Activated naive CD8-positive, alpha-beta T cell treated with anti-CD3 and anti-CD28 coated beads, Interleukin-2, amount 10 ng/mL, durations not matched to agents 7 days and 5 days (primary cell): ENCODE measurements around the gene NUP98. TPM values are rescaled to one million over a fixed set of nuclear protein-coding genes. Genes with fewer than 3 reads are reported as not detected.
"Not testable (repeated sequence)": the region's sequence is repeated elsewhere in the genome, so short reads cannot be mapped to it uniquely, and the experiment has no call there.

Experiments
- ATAC-seq: fragments of 150-1000 bp; cut with Tn5 transposase; one replicate; pipeline ENCODE4 v1.10.0; 2021; ENCODE audit warnings: low read depth, moderate library complexity
- POLR2A ChIA-PET: fragments of 350-600 bp; sonication (Branson Sonifier 250); formaldehyde crosslinking; loops from one replicate; lab custom pipeline; 2021; ENCODE audit warnings: antibody characterized with exemption; lab: Charles Lee
- DNase-seq: peaks from one replicate; pipeline ENCODE4 v3.0.0; 2021
- H3K27ac Mint-ChIP-seq: one replicate; pipeline ENCODE4 v1.8.0; 2022; ENCODE audit warnings: mild to moderate bottlenecking, mixed read lengths
- H3K27me3 Mint-ChIP-seq: one replicate; pipeline ENCODE4 v1.8.0; 2022; ENCODE audit warnings: mild to moderate bottlenecking, moderate library complexity, mixed read lengths
- H3K36me3 Mint-ChIP-seq: one replicate; pipeline ENCODE4 v1.8.0; 2021; ENCODE audit warnings: mild to moderate bottlenecking, mixed read lengths
- H3K4me1 Mint-ChIP-seq: one replicate; pipeline ENCODE4 v1.8.0; 2021; ENCODE audit warnings: mixed read lengths
- H3K4me3 Mint-ChIP-seq: one replicate; pipeline ENCODE4 v1.8.0; 2022; ENCODE audit warnings: mild to moderate bottlenecking, moderate library complexity, mixed read lengths
- H3K9me3 Mint-ChIP-seq: one replicate; pipeline ENCODE4 v1.8.0; 2021; ENCODE audit warnings: mixed read lengths
- total RNA-seq, 2 experiments: library from RNA; stranded (reverse); gene quantifications; one replicate each; pipeline ENCODE4 v1.2.3, GENCODE V29; 2021

The NUP98 gene
- total RNA-seq, 2 experiments from 2014 or later: 91.4 to 96.7 TPM

GRCh38 chr11:3823762-3824506 is 26.6 kb upstream of the NUP98 start:
- DNase-seq (no peak), ATAC-seq (no peak)
- Mint-ChIP-seq H3K4me1 (peaks cover 37% of the 10 kb centered on the region), H3K36me3 (peaks cover 8% of the 10 kb centered on the region), H3K27me3 (no peaks in the 10 kb centered on the region), H3K9me3 (no peaks in the 10 kb centered on the region), H3K4me3 (no peak overlapping the region), H3K27ac (peak overlapping the region; percentile 66)
- POLR2A ChIA-PET: interaction anchor here (1.0 to 3.3 kb wide), 3 partner anchors 8 to 17 kb away, joined by 3 to 26 read pairs (median 13); partner anchors contain the start of gene RHOG

GRCh38 chr11:3823303-3823702 is 25.9 kb upstream of the NUP98 start:
- POLR2A ChIA-PET: interaction anchor here (1.0 to 3.3 kb wide), 2 partner anchors 9 to 17 kb away, joined by 3 to 26 read pairs; partner anchors contain the start of gene RHOG
- Mint-ChIP-seq H3K4me1 (peaks cover 37% of the 10 kb centered on the region), H3K27me3 (no peaks in the 10 kb centered on the region), H3K9me3 (no peaks in the 10 kb centered on the region), H3K4me3 (no peak overlapping the region), H3K27ac (no peak overlapping the region), H3K36me3 (peaks cover 8% of the 10 kb centered on the region)
- ATAC-seq: no peak
- no peak for DNase-seq

- H3K27me3 Mint-ChIP-seq: no peaks in the 10 kb centered on the region
- POLR2A ChIA-PET: no interaction called here
- no peak overlapping the region for H3K27ac Mint-ChIP-seq
- peaks cover 9% of the 10 kb centered on the region for H3K36me3 Mint-ChIP-seq
- no peaks in the 10 kb centered on the region for H3K9me3 Mint-ChIP-seq
- H3K4me1 Mint-ChIP-seq: peaks cover 32% of the 10 kb centered on the region
- DNase-seq: no peak
- no peak overlapping the region for H3K4me3 Mint-ChIP-seq
- no peak for ATAC-seq
Observed at GRCh38 chr11:3822312-3822711, 25.0 kb upstream of the NUP98 start.

- POLR2A ChIA-PET: interaction anchor here (0.7 to 1.0 kb wide), 2 partner anchors 15 to 20 kb away, joined by 3 read pairs; partner anchors contain the start of gene RHOG
- ATAC-seq: no peak
- peaks cover 6% of the 10 kb centered on the region for H3K36me3 Mint-ChIP-seq
- no peaks in the 10 kb centered on the region for H3K9me3 Mint-ChIP-seq
- H3K4me3 Mint-ChIP-seq: no peak overlapping the region
- no peak for DNase-seq
- no peak overlapping the region for H3K27ac Mint-ChIP-seq
- H3K4me1 Mint-ChIP-seq: peaks cover 25% of the 10 kb centered on the region
- no peaks in the 10 kb centered on the region for H3K27me3 Mint-ChIP-seq
Observed at GRCh38 chr11:3820971-3821370, 23.6 kb upstream of the NUP98 start.

- H3K27me3 Mint-ChIP-seq: no peaks in the 10 kb centered on the region
- no peak for ATAC-seq
- H3K4me3 Mint-ChIP-seq: no peak overlapping the region
- peaks cover 2% of the 10 kb centered on the region for H3K36me3 Mint-ChIP-seq
- POLR2A ChIA-PET: interaction anchor here (0.6 to 0.9 kb wide), 2 partner anchors 13 to 19 kb away, joined by 3 read pairs; no protein-coding TSS in a partner anchor
- DNase-seq: no peak
- H3K4me1 Mint-ChIP-seq: no peaks in the 10 kb centered on the region
- no peaks in the 10 kb centered on the region for H3K9me3 Mint-ChIP-seq
- H3K27ac Mint-ChIP-seq: no peak overlapping the region
Observed at GRCh38 chr11:3817181-3817800, 19.9 kb upstream of the NUP98 start.

GRCh38 chr11:3816673-3817072 is 19.3 kb upstream of the NUP98 start:
- POLR2A ChIA-PET: interaction anchor here (0.6 kb wide), 2 partner anchors 14 to 25 kb away, joined by 3 read pairs; no protein-coding TSS in a partner anchor
- ATAC-seq: no peak
- H3K27ac Mint-ChIP-seq: no peak overlapping the region

GRCh38 chr11:3815845-3816244 is 18.5 kb upstream of the NUP98 start:
- Mint-ChIP-seq H3K9me3 (no peaks in the 10 kb centered on the region), H3K4me1 (peaks cover 2% of the 10 kb centered on the region), H3K4me3 (no peak overlapping the region), H3K36me3 (peaks cover 2% of the 10 kb centered on the region), H3K27ac (no peak overlapping the region), H3K27me3 (no peaks in the 10 kb centered on the region)
- DNase-seq (no peak), ATAC-seq (no peak)
- POLR2A ChIA-PET: interaction anchor here (0.6 kb wide), 1 partner anchor 24 kb away, joined by 3 read pairs; no protein-coding TSS in a partner anchor

More at GRCh38 chr11:3816673-3817072, 19.3 kb upstream of the NUP98 start:
- peaks cover 2% of the 10 kb centered on the region for H3K4me1 Mint-ChIP-seq
- H3K36me3 Mint-ChIP-seq: peaks cover 2% of the 10 kb centered on the region
- no peak overlapping the region for H3K4me3 Mint-ChIP-seq
- no peaks in the 10 kb centered on the region for H3K9me3 Mint-ChIP-seq
- no peak for DNase-seq
- no peaks in the 10 kb centered on the region for H3K27me3 Mint-ChIP-seq

GRCh38 chr11:3814832-3815231 is 17.5 kb upstream of the NUP98 start:
- H3K4me1 Mint-ChIP-seq, H3K36me3 Mint-ChIP-seq, H3K9me3 Mint-ChIP-seq, H3K4me3 Mint-ChIP-seq, DNase-seq, H3K27ac Mint-ChIP-seq, H3K27me3 Mint-ChIP-seq, ATAC-seq: not testable (repeated sequence)
- POLR2A ChIA-PET: interaction anchor here (0.6 kb wide), 1 partner anchor 26 kb away, joined by 3 read pairs; no protein-coding TSS in a partner anchor

GRCh38 chr11:3810951-3811350 is 13.6 kb upstream of the NUP98 start:
- POLR2A ChIA-PET: interaction anchor here (1.0 to 1.2 kb wide), 2 partner anchors 31 to 44 kb away, joined by 3 to 6 read pairs; no protein-coding TSS in a partner anchor
- DNase-seq (no peak), ATAC-seq (no peak)
- Mint-ChIP-seq H3K27ac (no peak overlapping the region), H3K36me3 (no peaks in the 10 kb centered on the region), H3K4me1 (peaks cover 13% of the 10 kb centered on the region), H3K4me3 (no peak overlapping the region), H3K27me3 (no peaks in the 10 kb centered on the region), H3K9me3 (no peaks in the 10 kb centered on the region)

- Mint-ChIP-seq H3K9me3 (no peaks in the 10 kb centered on the region), H3K27ac (no peak overlapping the region), H3K36me3 (no peaks in the 10 kb centered on the region), H3K4me1 (peaks cover 13% of the 10 kb centered on the region), H3K27me3 (no peaks in the 10 kb centered on the region), H3K4me3 (no peak overlapping the region)
- no peak for DNase-seq
- ATAC-seq: no peak
- POLR2A ChIA-PET: interaction anchor here (0.8 to 1.2 kb wide), 3 partner anchors 9 to 44 kb away, joined by 3 to 6 read pairs (median 3); no protein-coding TSS in a partner anchor
Observed at GRCh38 chr11:3810446-3810845, 13.1 kb upstream of the NUP98 start.

GRCh38 chr11:3809624-3809928 is 12.2 kb upstream of the NUP98 start:
- H3K27me3 Mint-ChIP-seq: no peaks in the 10 kb centered on the region
- ATAC-seq (no peak), DNase-seq (no peak)
- no peak overlapping the region for H3K4me3 Mint-ChIP-seq
- POLR2A ChIA-PET: interaction anchor here (1.0 to 1.9 kb wide), 3 partner anchors 24 to 32 kb away, joined by 3 to 5 read pairs (median 4); no protein-coding TSS in a partner anchor
- H3K4me1 Mint-ChIP-seq: peaks cover 13% of the 10 kb centered on the region
- H3K27ac Mint-ChIP-seq: no peak overlapping the region
- no peaks in the 10 kb centered on the region for H3K9me3 Mint-ChIP-seq
- no peaks in the 10 kb centered on the region for H3K36me3 Mint-ChIP-seq

- DNase-seq: no peak
- peak overlapping the region; percentile 80 for H3K4me3 Mint-ChIP-seq
- no peaks in the 10 kb centered on the region for H3K27me3 Mint-ChIP-seq
- H3K36me3 Mint-ChIP-seq: no peaks in the 10 kb centered on the region
- peak; percentile 77 for ATAC-seq
- peak overlapping the region; percentile 73 for H3K27ac Mint-ChIP-seq
- H3K9me3 Mint-ChIP-seq: no peaks in the 10 kb centered on the region
- peaks cover 16% of the 10 kb centered on the region for H3K4me1 Mint-ChIP-seq
- POLR2A ChIA-PET: interaction anchor here (0.6 to 2.3 kb wide), 11 partner anchors 11 to 286 kb away, joined by 3 to 15 read pairs (median 4); partner anchors contain the start of genes NUP98, RRM1 and STIM1
Observed at GRCh38 chr11:3808861-3809623, 11.7 kb upstream of the NUP98 start.
